Colonic mucosa (tissue), 4 donors: ENCODE data around the gene RSU1. TPM values are rescaled to one million over a fixed set of nuclear protein-coding genes. Genes with fewer than 3 reads are reported as not detected.

Experiments
- DNase-seq: peaks from one replicate; pipeline ENCODE4 v3.0.0-alpha.2; 2020
- H3K27ac ChIP-seq: fragments of 200-600 bp; one replicate; pipeline ENCODE4 v1.8.0; 2021
- H3K27me3 ChIP-seq: fragments of 200-600 bp; one replicate; pipeline ENCODE4 v1.8.0; 2021
- H3K36me3 ChIP-seq: fragments of 200-600 bp; one replicate; pipeline ENCODE4 v1.8.0; 2021
- H3K4me1 ChIP-seq: fragments of 200-600 bp; one replicate; pipeline ENCODE4 v1.8.0; 2021; ENCODE audit warnings: mild to moderate bottlenecking
- H3K4me3 ChIP-seq: fragments of 200-600 bp; one replicate; pipeline ENCODE4 v1.8.0; 2021
- H3K9ac ChIP-seq, 2 donors: one replicate each; pipeline ENCODE4 v1.7.0; 2013; ENCODE audit warnings: control low read depth in 2 of 2, low read depth in 2 of 2, low read length in 2 of 2
- H3K9me3 ChIP-seq: fragments of 200-600 bp; one replicate; pipeline ENCODE4 v1.8.0; 2021
- CTCF ChIP-seq: fragments of 200-600 bp; IDR thresholded peaks from one replicate; pipeline ENCODE4 v1.8.0; 2022; ENCODE audit warnings: antibody characterized with exemption, mild to moderate bottlenecking
- intact Hi-C: fragments of 100-400 bp; cut with DNase I; formaldehyde crosslinking; loops from one replicate; pipeline ENCODE4 v1.14.1; 2022
- total RNA-seq, 2 donors: library from RNA; stranded (reverse); fragmentation: NEBNext Ultra II Directional in 1 of 2; extraction: Animal tissue kit (Norgen Biotek cat#: 25700) in 1 of 2; gene quantifications; one replicate each; pipeline ENCODE4 v1.2.1, GENCODE V29; 2021
- donor health status: healthy.
- donor health status: DM: no; HTN: no; CAD: no.
- donor health status: DM: no; HTN: no; CAD: no.

The RSU1 gene
- total RNA-seq, 2 donors from 2014 or later = 44.3 to 82.9 TPM

- intact Hi-C loops = no loop called here
- no peak overlapping the region for H3K4me3 ChIP-seq
- no peaks in the 10 kb centered on the region for H3K9me3 ChIP-seq
- no peak overlapping the region for H3K27ac ChIP-seq
- no peaks in the 10 kb centered on the region for H3K36me3 ChIP-seq
- no peak overlapping the region for H3K9ac ChIP-seq
- H3K27me3 ChIP-seq = no peaks in the 10 kb centered on the region
- no peaks in the 10 kb centered on the region for H3K4me1 ChIP-seq
- peak; percentile 38 for DNase-seq
- TF ChIP-seq CTCF = peak; percentile 39
Measured at GRCh38 chr10:16809074-16809718, 8.0 kb downstream of the RSU1 start.

- no peak for TF ChIP-seq CTCF
- no peaks in the 10 kb centered on the region for H3K27me3 ChIP-seq
- no peak overlapping the region for H3K4me3 ChIP-seq
- intact Hi-C loops = no loop called here
- H3K36me3 ChIP-seq = no peaks in the 10 kb centered on the region
- no peak for DNase-seq
- H3K4me1 ChIP-seq = no peaks in the 10 kb centered on the region
- no peak overlapping the region for H3K9ac ChIP-seq
- H3K27ac ChIP-seq = no peak overlapping the region
- no peaks in the 10 kb centered on the region for H3K9me3 ChIP-seq
Measured at GRCh38 chr10:16804123-16804522, 13.1 kb downstream of the RSU1 start.

- intact Hi-C loops = no loop called here
- H3K9me3 ChIP-seq = no peaks in the 10 kb centered on the region
- H3K4me1 ChIP-seq = no peaks in the 10 kb centered on the region
- no peaks in the 10 kb centered on the region for H3K36me3 ChIP-seq
- TF ChIP-seq CTCF = no peak
- H3K4me3 ChIP-seq = no peak overlapping the region
- DNase-seq = no peak
- H3K27ac ChIP-seq = no peak overlapping the region
- no peaks in the 10 kb centered on the region for H3K27me3 ChIP-seq
- no peak overlapping the region for H3K9ac ChIP-seq
Measured at GRCh38 chr10:16803464-16803863, 13.8 kb downstream of the RSU1 start.

GRCh38 chr10:16799621-16800020 is 17.6 kb downstream of the RSU1 start:
- intact Hi-C loops = no loop called here
- Histone ChIP-seq H3K9me3 (no peaks in the 10 kb centered on the region), H3K27me3 (no peaks in the 10 kb centered on the region), H3K4me1 (no peaks in the 10 kb centered on the region), H3K4me3 (no peak overlapping the region), H3K9ac (no peak overlapping the region), H3K36me3 (no peaks in the 10 kb centered on the region), H3K27ac (no peak overlapping the region)
- TF ChIP-seq CTCF = no peak
- DNase-seq = no peak

- no peaks in the 10 kb centered on the region for H3K27me3 ChIP-seq
- H3K4me1 ChIP-seq = no peaks in the 10 kb centered on the region
- no peaks in the 10 kb centered on the region for H3K36me3 ChIP-seq
- intact Hi-C loops = no loop called here
- H3K9ac ChIP-seq = no peak overlapping the region
- H3K9me3 ChIP-seq = no peaks in the 10 kb centered on the region
- TF ChIP-seq CTCF = no peak
- H3K27ac ChIP-seq = no peak overlapping the region
- H3K4me3 ChIP-seq = no peak overlapping the region
- DNase-seq = no peak
Measured at GRCh38 chr10:16798571-16798970, 18.7 kb downstream of the RSU1 start.
